ENCODE data around the gene CLTA.
"Not testable (repeated sequence)": the region's sequence is repeated elsewhere in the genome, so short reads cannot be mapped to it uniquely, and the experiment has no call there.

The CLTA gene

DNA sequence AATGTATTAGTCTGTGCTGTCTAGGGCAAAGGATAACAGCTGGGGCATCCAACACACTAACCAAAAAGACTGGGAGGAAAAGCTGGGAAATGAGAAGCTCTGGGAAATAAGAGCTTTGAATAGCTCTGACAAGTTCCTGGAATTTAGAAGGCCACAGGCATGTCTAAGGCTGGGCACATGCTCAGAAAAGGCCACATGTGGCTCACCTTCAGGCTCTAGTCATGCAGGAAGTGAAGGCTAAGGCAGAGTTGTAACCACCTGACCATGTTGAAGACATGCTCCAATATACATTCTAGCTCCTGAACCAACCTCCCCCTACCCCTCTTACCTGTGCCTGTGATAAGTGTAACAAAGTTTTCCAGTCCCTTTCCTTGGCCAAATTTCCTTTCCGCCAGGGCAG, 31.7 kb downstream of the CLTA start:
- in situ Hi-C loops (cut with MboI; ENCODE audit: low sequenced_read_pairs): no loop called here

- in situ Hi-C loops (cut with MboI; ENCODE audit: low sequenced_read_pairs): no loop called here
Measured at GRCh38 chr9:36237230-36237629, 46.5 kb downstream of the CLTA start.

- in situ Hi-C loops (cut with MboI; ENCODE audit: low sequenced_read_pairs): not testable (repeated sequence)
Measured at GRCh38 chr9:36239205-36239604, 48.5 kb downstream of the CLTA start.

- in situ Hi-C loops (cut with MboI; ENCODE audit: low sequenced_read_pairs): not testable (repeated sequence)
Measured at GRCh38 chr9:36239675-36240074, 49.0 kb downstream of the CLTA start.

- in situ Hi-C loops (cut with MboI; ENCODE audit: low sequenced_read_pairs): no loop called here
Measured at GRCh38 chr9:36245906-36246305, 55.2 kb downstream of the CLTA start.

DNA sequence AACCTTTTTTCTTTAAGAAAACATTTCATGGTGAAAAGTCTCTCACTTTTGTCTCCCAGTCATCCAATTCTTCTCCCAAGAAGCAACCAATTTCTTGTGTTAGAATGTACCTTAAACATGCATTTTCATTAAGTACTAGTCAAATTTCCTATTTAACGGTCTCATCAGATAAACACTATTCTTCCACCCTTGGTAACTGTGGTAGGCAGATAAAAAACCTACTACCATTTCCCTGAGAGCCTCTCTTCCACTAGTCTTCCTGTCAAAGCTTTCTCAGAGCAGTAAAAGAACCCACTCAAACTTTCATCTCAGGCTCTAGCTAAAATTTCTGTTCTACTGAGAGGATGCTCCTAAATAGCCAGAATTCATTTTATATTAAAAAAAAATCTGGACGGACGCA, 56.6 kb downstream of the CLTA start:
- in situ Hi-C loops (cut with MboI; ENCODE audit: low sequenced_read_pairs): no loop called here

DNA sequence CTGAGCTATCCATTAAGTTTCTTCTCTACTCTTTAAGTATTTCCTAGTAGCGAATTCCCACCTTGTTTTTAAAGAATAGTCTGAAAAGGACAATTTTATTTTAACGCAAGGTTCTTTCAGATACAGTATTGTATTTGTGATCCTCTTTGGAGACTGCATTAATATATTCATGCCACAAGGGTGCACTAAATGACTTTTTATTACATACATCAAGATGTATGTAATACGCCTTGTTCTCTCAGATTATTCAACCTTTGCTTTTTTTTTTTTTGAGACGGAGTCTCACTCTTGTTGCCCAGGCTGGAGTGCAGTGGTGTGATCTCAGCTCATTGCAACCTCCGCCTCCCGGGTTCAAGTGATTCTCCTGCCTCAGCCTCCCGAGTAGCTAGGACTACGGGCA, 57.3 kb downstream of the CLTA start:
- in situ Hi-C loops (cut with MboI; ENCODE audit: low sequenced_read_pairs): not testable (repeated sequence)

- in situ Hi-C loops (cut with MboI; ENCODE audit: low sequenced_read_pairs): no loop called here
Measured at GRCh38 chr9:36249189-36249588, 58.5 kb downstream of the CLTA start.

DNA sequence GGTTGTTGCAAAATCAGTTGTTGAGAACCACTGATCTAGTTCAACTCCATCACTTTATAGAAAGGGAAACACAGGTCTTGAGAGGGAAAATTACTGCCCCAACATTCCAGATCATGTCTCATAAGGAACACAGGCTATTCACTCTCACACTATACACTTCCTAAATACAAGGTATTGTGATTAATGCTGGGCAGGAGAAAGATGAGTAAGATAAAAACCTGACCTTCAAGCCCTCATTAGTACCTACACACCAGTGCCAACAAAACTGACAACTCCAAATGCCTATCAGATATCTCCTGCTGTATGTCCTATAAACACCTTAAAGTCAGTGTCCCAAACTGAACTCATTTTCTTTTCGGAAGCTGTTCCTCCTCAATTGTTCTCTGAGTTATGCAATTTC, 59.4 kb downstream of the CLTA start:
- in situ Hi-C loops (cut with MboI; ENCODE audit: low sequenced_read_pairs): no loop called here

- in situ Hi-C loops (cut with MboI; ENCODE audit: low sequenced_read_pairs): no loop called here
Measured at GRCh38 chr9:36251428-36251827, 60.7 kb downstream of the CLTA start.

DNA sequence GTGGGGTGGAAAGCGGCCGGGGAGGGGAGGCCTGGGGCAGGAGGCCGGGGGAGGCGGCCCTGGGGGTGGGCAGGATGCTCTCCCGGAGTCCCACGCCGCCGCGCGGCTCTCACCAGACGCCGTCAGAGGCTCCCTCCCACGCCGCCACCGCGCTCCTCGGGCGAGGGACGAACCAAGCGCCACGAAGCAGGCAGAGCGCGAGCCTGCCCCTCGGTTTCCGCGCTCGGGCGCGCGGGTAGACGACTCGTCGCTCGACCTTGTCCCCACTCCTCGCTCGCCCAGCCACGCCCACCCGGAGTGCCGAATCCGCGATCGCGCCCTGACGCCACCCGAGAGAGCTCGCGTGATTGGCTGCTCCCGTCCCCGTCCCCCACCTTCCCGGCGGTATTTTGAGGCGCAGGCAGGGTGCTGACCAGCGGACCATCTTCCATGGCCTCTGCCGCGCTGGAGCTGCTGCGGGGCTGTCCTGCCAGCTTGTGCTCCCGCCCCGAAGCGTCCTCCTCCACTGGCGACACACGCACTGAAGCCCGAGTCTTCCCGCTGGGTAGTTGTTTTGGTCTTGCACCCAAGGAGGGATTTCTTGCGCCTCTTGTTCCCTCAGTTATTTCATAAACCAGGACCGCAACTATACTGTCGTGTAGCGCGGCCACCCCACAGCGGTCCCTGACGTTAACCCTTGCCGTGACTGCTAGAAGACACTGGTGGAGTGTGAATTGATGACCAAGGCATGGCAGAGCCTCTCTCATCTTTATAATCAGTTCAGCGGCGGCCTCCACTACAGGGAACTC, 67.7 kb downstream of the CLTA start, which contains the start of gene GNE:
TSS of gene GNE (minus strand) at position 241 of the 788 bp plus-strand sequence. CDS start 9,093 bp downstream, outside the sequence.
- in situ Hi-C loops (cut with MboI; ENCODE audit: low sequenced_read_pairs): no loop called here

DNA sequence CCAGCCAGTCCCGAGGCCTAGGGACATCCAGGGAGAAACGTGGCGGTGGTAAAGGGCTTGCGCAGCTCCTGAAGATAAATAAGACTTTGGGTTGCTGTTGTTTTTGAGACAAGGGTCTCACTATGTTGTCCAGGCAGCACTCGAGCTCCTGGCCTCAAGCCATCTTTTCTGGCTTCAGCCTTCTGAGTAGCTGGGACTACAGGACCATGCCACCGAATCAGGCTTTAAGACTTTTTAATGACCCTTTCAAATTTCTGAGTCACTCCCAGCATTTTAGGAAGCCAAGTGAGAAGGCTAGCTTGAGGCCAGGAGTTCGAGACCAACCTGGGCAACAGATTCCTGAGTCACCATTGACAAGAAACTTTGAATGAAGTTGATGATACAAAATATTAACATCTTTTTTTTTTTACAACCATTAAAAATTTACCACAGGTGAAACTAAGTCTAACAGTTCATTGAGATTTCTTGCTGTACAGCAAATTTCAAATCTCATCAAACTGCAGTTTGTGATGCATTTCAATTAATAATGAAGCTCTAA, 68.3 kb downstream of the CLTA start:
- in situ Hi-C loops (cut with MboI; ENCODE audit: low sequenced_read_pairs): no loop called here
